AG09319 (cell line): ENCODE data around the gene HCN1.

Source experiments
- DNase-seq: peaks from one replicate; pipeline ENCODE4 v3.0.0-alpha.2; 2010; ENCODE audit warnings: low read depth; ENCODE audit errors: extremely low read depth
- TF ChIP-seq, protein P1 (sequence below): IDR thresholded peaks from 2 replicates; pipeline ENCODE4 v1.5.1; 2011; ENCODE audit warnings: low read depth, mild to moderate bottlenecking, inconsistent platforms, low read length, moderate library complexity

HCN1 gene

DNA sequence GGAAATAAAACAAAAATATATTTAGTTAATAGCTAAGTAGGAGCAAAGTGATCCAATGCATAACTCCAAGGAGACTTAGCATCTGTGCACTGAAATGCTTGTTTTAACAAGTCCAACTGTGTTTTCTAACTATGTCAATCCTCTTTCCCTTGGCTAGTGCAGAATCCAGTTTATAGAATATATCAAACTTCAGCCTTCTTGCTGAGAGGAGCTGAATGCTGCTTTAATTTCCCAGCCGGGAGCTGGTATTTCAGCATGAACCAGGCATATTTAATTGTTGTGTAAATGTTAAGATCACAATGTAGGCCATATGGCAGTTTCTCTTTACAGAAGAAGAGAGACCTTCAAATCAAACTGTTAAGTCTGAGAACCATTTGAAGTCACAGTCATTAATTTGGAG lies 411.7 kb downstream of the HCN1 start:
- DNase-seq: no peak
- TF ChIP-seq, protein P1, sequence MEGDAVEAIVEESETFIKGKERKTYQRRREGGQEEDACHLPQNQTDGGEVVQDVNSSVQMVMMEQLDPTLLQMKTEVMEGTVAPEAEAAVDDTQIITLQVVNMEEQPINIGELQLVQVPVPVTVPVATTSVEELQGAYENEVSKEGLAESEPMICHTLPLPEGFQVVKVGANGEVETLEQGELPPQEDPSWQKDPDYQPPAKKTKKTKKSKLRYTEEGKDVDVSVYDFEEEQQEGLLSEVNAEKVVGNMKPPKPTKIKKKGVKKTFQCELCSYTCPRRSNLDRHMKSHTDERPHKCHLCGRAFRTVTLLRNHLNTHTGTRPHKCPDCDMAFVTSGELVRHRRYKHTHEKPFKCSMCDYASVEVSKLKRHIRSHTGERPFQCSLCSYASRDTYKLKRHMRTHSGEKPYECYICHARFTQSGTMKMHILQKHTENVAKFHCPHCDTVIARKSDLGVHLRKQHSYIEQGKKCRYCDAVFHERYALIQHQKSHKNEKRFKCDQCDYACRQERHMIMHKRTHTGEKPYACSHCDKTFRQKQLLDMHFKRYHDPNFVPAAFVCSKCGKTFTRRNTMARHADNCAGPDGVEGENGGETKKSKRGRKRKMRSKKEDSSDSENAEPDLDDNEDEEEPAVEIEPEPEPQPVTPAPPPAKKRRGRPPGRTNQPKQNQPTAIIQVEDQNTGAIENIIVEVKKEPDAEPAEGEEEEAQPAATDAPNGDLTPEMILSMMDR: no peak

DNA sequence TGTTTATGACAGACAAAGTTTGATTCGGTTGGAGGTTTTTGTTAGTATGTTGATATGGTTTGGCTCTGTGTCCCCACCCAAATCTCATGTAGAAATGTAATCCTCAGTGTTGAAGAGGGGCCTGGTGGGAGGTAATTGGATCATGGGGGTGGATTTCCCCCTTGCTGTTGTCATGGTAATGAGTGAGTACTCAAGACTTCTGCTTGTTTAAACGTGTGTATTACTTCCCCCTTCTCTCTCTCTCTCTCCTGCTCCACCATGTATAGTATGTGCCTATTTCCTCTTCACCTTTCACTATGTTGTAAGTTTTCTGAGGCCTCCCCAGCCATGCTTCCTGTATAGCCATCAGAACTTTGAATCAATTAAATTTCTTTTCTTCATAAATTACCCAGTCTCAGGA lies 415.1 kb downstream of the HCN1 start:
- TF ChIP-seq, protein P1: no peak
- no peak for DNase-seq

DNA sequence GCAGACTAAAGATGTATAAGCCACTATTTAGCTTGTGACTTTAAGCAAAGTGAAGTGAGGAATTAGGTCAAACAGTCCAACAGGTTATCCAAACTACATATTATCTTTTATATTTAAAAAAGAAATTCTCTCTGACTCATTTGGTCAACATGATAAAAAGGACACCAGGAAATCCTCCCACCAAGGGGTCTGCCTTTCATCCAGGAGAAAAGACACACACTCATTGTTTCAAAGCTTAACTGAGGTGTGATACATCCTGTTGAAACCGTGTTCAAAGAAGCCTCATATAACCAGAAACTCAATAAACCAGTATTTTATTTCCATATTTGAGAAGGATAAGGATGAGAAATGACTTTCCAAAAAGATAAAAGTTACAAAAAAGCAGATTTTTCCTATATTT lies 417.1 kb downstream of the HCN1 start:
- TF ChIP-seq, protein P1: no peak
- no peak for DNase-seq

DNA sequence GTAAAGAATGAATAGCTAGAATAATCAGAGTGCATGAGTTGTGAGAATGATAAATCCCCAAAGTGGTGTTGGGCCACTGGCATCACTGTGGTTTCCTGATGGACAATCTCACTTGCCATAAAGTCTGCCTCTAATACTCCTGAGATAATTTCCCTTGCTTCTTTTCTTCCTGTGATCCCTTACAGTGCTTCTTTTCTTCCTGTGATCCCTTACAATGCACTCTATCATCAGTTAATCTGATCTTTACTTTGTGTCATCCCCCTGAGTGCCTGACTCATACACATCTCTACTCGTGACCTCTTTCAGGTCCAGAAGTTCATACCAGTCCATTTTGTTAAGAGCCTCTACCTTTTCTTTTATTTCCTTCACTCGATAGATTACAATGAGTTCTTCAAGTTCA lies 418.3 kb downstream of the HCN1 start:
- no peak for DNase-seq
- TF ChIP-seq, protein P1: no peak

DNA sequence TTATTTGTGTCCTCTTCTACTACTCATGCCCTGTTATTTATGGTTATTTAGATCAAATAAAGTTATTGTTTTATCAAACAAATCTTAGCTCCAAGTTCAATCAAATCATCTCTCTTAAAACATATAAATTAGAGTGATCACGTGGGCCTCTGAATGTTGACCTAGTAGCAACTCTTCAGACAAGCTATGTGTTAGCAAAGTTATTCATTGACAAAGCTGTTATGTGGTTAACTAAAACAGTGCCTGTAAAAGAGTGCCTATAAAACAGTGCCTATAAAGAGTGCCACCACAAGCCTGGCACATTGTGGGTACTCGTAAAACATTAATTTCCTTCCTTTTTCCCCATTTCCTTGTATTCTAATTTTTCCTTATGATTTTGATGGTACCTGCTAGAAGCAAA lies 421.9 kb downstream of the HCN1 start:
- DNase-seq: no peak
- TF ChIP-seq, protein P1: no peak

DNA sequence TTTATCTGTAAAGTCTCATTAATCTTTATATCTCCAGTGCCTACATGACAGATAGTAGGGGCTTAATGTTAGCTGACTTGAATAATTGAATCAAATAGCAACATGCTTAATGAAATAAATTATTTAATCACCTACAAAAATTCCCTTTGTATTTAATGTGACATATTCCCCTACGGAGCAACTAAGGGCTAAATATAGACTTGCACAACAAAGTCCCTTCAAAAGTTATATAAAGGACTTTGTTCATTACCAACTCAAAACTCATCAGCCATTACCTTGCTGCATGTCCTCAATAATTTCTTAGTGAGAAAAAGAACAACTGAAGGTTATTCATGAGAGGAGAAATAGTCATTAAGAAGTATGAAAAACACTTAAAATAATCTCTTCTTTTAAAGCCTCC lies 424.6 kb downstream of the HCN1 start:
- TF ChIP-seq, protein P1: no peak
- DNase-seq: no peak

DNA sequence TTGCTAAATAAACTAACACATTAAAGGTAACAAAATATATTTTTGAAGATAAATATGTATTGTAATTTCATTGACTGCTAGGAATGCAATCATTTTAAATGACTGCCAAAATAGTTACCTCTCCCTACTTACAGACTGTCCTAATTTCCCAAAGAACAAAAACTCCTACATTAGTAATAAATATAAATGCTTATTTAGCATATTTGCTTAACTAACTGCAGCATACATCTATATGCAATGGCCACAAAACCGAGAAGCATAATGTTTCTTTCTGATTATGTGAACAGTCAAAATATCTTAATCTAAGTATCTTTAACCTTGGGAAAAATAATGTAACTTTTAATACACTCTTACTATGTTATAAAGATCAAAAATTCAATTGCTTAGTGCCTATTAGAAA lies 431.7 kb downstream of the HCN1 start:
- TF ChIP-seq, protein P1: no peak
- no peak for DNase-seq
